ENCODE results near the gene CELA3A. TPM values are rescaled to one million over a fixed set of nuclear protein-coding genes. Genes with fewer than 3 reads are reported as not detected.
A peak's percentile ranks its signal among the peaks of the same experiment; 100 is the strongest.

Gene CELA3A
- total and polyA plus RNA-seq, 10 of the 15 experiments (the other 5 are each of a cell fraction or from before 2014, with no cell fraction given), result 7.6 TPM; not detected in 9

DNA sequence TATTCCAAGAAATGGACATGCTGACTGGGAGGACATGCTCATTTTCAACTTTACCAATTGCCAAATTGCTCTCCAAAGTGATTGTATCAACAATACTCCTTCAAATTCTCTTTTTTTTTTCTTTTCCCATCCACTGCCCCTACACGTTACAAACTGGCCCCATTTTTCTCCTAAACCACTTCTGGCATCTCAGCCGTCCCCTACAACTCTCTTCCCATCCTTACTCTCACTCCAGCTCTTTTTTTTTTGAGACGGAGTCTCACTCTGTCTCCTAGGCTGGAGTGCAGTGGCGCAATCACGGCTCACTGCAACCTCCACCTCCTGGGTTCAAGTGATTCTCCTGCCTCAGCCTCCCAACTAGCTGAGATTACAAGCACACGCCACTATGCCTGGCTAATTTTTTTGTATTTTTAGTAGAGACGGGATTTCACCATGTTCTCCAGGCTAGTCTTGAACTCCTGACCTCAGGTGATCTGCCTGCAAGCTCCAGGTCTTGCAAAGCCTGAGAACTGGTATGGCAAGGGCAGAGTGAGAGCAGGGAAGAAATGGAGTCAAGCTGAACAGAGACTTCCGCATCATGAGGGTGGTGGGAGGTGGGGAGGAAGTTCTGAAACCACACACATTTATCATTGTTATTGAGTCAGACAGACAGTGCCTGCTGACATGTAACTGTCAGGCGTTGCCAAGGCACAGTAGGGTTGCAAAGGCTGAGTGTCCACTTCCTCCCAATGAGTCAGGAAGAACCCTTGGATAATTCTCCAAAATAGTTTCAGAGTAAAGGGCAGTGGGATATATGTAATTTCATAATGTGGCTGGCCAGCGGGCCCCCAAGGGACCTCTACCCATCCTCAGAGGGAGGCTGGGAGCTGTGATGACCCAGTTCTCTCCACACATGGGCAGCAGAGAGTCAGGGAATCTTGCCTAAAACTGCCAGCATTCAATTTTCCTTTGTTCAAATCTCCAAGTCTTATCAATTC is 17.4 kb downstream of the CELA3A start (continued):
- TF ChIP-seq MEF2A (IDR thresholded peaks at IDR 0.05; ENCODE audit: insufficient read depth, low read depth, low read length), result no peak
- TF ChIP-seq CEBPZ (IDR thresholded peaks at IDR 0.05; ENCODE audit: low read depth, low read length), result no peak
- 0 out of 2 replicates have a peak, but pooled peaks have one; percentile 36 for TF ChIP-seq RAD51 (IDR thresholded peaks at IDR 0.05)
- TF ChIP-seq MEF2B (IDR thresholded peaks at IDR 0.05; ENCODE audit: partially characterized antibody, poor library complexity, severe bottlenecking), result peak; percentile 87
- TF ChIP-seq SIN3A (IDR thresholded peaks at IDR 0.05; ENCODE audit: low read depth, low read length), result no peak
- peak; percentile 52; the same call in 1 of the 2 replicates for TF ChIP-seq BCL11A (IDR thresholded peaks at IDR 0.05; ENCODE audit: low read depth, low read length)
- TF ChIP-seq CBX5 (IDR thresholded peaks at IDR 0.05; ENCODE audit: low read depth), result no peak
- no peak for TF ChIP-seq PAX8 (IDR thresholded peaks at IDR 0.05)
- TF ChIP-seq, protein P1, sequence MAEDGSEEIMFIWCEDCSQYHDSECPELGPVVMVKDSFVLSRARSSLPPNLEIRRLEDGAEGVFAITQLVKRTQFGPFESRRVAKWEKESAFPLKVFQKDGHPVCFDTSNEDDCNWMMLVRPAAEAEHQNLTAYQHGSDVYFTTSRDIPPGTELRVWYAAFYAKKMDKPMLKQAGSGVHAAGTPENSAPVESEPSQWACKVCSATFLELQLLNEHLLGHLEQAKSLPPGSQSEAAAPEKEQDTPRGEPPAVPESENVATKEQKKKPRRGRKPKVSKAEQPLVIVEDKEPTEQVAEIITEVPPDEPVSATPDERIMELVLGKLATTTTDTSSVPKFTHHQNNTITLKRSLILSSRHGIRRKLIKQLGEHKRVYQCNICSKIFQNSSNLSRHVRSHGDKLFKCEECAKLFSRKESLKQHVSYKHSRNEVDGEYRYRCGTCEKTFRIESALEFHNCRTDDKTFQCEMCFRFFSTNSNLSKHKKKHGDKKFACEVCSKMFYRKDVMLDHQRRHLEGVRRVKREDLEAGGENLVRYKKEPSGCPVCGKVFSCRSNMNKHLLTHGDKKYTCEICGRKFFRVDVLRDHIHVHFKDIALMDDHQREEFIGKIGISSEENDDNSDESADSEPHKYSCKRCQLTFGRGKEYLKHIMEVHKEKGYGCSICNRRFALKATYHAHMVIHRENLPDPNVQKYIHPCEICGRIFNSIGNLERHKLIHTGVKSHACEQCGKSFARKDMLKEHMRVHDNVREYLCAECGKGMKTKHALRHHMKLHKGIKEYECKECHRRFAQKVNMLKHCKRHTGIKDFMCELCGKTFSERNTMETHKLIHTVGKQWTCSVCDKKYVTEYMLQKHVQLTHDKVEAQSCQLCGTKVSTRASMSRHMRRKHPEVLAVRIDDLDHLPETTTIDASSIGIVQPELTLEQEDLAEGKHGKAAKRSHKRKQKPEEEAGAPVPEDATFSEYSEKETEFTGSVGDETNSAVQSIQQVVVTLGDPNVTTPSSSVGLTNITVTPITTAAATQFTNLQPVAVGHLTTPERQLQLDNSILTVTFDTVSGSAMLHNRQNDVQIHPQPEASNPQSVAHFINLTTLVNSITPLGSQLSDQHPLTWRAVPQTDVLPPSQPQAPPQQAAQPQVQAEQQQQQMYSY (CRISPR knock-in tag; IDR thresholded peaks at IDR 0.05), result no peak
- peak; percentile 16 for TF ChIP-seq E2F8 (IDR thresholded peaks at IDR 0.05; ENCODE audit: low read depth, partially characterized antibody)
- TF ChIP-seq, protein P2, sequence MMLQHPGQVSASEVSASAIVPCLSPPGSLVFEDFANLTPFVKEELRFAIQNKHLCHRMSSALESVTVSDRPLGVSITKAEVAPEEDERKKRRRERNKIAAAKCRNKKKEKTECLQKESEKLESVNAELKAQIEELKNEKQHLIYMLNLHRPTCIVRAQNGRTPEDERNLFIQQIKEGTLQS (IDR thresholded peaks at IDR 0.05; ENCODE audit: borderline replicate concordance, extremely low read depth, low read depth, low read length), result no peak
- no peak for TF ChIP-seq MTA3 (IDR thresholded peaks at IDR 0.05; ENCODE audit: borderline replicate concordance, low read length)
- TF ChIP-seq, protein P3, sequence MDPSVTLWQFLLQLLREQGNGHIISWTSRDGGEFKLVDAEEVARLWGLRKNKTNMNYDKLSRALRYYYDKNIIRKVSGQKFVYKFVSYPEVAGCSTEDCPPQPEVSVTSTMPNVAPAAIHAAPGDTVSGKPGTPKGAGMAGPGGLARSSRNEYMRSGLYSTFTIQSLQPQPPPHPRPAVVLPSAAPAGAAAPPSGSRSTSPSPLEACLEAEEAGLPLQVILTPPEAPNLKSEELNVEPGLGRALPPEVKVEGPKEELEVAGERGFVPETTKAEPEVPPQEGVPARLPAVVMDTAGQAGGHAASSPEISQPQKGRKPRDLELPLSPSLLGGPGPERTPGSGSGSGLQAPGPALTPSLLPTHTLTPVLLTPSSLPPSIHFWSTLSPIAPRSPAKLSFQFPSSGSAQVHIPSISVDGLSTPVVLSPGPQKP (IDR thresholded peaks at IDR 0.05; ENCODE audit: low read depth, low read length), result no peak

All from GM12878 (cell line).